ENCODE data around the gene MAP2K2.

The MAP2K2 gene

DNA sequence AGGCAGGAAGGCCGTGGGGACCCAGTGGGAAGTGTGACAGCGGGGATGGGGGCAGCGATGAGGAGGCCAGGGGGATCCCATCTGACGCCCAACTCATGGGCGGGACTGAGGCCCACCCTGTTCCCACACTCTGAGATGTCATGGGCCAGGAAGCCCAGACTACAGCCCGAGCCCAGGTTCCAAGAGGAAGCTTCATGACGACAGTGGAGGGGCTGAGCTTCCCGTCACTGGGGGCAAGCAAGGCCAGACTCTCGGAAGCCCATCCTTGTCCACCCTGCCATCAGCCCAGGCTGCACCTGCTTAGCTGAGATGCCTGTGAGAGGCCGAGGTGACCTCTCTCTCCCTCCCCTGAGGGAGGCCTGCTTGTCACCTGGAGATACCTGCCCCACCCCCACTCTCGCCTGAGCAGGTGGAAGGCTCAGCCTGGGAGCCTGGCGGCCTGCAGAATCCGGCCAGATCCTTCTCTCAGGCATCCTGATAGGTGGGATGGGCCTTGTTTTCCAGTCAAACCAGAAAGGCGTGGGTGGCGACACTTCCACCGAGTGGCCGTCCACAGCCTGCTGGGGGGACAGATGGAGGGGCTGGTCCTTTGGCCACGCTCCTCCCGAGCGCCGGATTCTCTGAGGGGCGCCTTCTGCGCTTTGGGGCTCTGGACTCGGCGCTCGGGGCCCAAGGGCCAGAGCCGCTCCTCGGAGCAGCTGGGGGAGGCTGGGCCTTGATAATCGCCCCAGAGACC is 62.1 kb downstream of the MAP2K2 start:
- no peak for DNase-seq (ENCODE audit: low read depth in 4 of 4, low spot score in 1 of 4)

DNA sequence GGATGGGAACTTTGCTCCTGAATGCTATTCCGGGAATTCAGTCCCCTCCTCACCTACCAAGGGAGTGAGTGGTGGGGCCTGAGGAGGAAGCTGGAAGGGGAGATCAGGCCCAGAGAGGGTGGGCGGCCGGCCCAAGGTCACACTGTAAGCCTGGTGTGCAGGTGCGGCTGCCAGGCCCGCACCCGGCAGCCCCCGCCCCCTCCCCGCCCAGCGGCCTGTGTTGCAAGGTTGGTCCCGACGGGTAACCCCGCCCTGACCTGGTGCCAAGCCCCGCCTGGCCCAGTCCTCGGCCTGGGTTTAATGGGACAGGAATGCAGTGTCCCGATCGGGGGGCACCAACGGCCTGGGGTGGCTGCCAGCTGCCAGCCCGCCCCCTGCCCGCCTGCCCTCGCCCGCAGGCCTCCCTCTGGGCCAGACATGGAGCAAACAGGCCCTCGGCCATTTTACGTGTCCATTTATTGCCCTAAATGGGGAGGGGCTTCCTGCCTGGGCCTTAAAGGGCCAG is 62.7 kb downstream of the MAP2K2 start:
- no peak for DNase-seq (ENCODE audit: low read depth in 4 of 4, low spot score in 1 of 4)

DNA sequence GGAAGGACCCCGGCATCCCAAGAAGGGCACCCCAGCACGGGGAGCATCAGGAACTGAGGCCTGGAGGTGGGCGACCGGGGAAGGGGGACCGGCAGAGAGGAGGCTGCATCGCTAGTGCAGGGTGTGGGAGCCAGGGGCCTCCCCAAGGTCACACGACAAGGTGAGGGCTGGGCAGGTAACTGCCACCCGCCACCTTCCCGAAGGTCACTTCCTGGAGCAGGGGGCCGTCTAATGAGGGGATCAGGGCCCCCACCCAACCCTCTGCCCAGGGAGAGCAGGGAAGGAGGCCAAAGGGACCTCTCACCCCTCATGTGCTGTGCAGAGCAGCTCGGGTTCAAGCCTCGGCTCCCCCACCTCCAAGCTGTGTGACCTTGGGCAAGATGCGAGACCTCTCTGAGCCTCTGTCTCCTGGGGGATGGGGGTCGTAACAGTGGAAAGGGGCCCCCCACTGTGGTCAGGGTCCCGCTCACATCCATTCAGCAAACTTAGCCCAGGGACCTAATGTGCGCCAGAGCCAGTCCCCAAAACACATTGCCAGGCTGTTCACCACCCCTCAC is 63.2 kb downstream of the MAP2K2 start:
- DNase-seq (ENCODE audit: low read depth in 4 of 4, low spot score in 1 of 4): no peak

DNA sequence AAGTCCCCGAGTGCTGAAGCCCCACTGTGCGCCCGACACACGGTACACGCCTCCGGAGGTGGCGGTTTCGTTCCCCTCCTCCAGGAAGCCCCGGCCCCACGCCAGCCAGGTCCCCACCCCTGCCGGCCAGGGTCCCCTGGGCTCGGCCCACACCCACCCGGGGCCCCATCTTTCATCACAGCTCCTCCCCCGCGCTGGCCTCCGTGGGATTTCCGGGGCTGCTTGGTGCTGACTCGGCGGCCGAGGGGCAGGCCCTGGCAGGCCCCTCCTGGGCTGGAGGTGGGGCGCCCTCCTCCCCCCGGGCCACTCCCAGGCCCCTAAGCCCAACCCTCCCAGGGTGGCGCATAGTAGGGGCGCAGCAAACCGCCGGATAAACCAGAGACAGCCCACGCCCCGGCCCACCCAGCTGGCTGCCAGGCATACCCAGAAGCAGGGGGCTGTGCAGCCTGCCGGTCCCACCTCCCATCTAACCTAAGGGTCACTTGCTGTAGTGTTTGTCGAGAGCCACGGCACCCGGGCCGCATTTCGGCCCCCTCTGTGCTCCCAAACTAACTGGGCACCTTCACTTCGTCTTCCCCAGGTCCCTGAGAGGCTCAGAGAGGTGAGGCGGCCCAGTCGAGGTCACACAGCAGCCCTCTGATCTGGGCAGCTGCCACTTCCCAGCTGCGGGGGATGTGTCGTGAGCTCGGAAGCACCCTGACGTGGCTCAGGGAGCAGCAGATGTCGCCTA is 63.9 kb downstream of the MAP2K2 start:
- no peak for DNase-seq (ENCODE audit: low read depth in 4 of 4, low spot score in 1 of 4)

DNA sequence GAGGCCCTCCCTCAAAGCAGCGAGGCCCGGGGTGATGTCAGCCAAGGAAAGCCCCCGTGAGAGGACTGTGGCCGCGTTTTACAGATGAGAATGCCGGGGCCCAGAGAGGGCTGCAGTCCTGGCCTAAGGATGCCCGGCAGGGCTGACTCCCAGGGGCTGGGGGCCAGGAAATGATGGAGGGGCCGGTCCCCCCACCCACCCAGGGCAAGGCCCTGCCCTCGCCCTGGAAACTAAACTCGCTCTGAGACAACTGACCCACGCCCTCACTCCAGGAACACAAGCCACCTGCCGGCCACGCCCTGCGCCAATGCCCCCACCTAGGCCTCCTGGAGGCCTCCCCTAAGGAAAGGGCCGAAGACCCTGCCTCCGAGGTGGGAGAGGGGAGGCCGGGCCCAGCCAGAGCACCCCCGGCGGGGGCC is 64.5 kb downstream of the MAP2K2 start:
- DNase-seq (ENCODE audit: low read depth in 4 of 4, low spot score in 1 of 4): no peak

DNA sequence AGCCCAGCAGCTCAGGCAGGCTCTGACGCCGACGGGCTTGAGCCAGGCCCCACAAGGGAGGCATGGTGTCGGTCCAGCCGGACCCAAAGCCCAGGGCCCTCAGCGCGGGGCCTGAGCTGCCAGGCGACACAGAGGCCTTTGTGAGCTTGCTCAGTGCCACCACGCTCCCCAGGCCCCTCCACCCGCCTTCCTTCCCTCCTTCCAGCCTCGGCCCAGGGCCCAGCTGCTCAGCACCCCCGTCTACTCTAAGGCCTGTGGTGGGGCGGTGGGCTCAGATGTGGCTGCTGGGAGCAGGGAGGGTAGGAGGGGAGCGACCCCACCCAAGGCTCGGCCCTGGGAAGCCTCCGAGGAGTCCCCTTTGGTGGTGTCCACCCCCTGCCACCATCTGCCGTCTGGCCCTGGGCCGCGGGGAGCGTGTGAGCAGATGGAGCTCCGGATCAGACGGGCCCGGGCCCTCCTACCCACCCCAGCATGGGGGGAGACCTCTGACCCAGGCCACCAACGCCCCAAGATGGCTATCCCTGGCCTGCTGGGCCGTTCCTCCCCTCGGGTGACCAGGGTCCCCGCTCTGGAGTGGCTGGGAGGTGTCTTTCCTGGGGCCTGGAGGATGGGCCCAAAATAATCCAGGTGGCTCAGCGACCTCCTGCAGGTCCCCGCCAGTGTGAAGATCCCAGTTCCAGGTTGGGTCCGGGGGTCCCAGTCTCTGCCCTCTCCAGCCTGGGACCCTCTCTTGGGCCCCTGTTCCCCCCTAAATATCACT is 65.0 kb downstream of the MAP2K2 start:
- no peak for DNase-seq (ENCODE audit: low read depth in 4 of 4, low spot score in 1 of 4)

DNA sequence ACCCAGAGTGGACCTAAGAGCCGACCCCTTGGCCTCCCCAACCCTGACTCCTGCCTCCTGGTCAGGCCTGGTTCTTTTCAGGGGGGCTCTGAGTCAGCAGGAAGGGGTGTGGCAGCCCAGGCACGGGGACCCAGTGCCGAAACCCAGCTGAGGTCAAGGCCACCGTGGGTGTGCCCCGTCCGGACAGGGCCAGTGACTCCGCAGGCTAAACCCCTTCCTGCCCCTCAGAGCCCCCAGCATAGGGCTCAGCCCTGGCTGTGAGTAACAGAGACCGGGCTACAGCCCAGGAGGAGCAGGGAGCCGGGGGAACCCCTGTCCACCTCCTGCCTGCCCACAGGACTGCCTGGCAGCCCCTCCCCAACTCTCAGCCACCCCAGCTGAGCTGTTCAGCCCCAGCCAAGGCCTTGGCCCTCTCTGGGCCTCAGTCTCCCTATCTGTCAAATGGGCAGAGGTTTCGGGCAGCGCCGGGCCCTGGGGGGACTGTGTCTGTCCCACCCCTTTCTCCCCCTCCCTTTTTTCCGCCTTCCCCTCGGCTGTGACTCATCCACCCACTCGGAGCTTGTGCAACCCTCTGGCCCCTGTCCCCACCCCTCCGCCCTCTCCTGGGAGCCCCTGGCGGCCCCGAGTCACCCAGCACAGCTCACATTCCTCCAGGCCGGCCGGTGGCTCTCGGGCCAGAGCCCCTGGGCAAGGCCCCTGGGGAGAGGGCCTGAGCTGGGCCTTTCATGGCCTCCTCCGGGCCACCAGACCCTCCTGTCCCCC is 65.8 kb downstream of the MAP2K2 start:
- peak in 2 of 4 experiments; percentile 43 to 57 for DNase-seq (ENCODE audit: low read depth in 4 of 4, low spot score in 1 of 4)

DNA sequence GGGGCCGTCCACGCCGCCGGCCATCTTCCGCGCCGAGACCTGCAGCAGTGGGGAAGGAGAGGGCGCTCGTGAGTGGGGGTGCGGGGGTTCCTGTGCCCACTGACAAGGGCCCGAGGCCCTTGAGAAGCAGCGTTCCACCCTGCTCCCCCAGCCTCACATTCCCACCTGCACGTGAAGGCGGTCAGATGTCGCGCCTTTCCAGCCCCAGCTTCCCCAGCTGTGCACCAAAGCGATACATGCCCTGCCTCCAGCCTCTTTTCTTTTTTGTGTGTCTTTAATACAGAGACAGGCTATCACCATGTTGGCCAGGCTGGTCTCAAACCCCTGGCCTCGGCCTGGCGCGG is 68.7 kb downstream of the MAP2K2 start:
- DNase-seq (ENCODE audit: low read depth in 4 of 4, low spot score in 1 of 4): no peak

DNA sequence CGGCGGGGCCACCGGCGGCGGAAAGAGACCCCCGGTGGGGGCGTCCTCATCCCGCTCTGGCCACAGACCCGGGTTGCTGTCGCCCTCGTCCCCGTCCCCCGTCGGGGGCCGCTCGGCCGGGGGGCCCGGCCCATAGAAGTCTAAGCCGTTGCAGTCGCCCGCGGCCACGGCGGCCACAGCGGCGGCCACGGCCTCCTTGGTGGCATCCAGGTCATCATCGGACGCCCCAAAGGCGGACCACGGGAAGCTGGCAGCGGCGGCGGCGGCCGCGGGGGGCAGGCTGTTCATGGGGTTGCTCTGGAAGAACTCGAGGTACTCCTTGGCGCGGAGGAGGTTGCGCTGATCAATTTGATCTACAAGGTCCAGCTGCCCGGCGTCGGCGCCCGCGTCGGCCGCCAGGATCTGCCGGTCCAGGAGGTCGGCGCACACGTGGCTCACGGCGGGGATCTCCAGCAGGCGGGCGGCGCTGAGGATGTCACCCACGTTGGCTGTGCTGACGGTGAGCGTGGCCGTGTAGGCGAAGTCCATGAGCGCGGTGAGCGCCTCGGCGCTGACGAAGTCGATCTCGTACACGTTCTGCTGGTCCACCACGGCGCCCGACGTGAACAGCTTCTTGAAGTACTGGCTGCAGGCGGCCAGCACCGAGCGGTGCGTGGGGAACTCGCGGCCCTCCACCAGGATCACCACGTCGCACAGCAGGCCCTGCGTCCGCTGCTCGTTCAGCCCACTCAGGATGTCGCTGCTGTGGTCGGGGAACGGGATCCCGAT is 69.3 kb downstream of the MAP2K2 start:
- no peak for DNase-seq (ENCODE audit: low read depth in 4 of 4, low spot score in 1 of 4)

DNA sequence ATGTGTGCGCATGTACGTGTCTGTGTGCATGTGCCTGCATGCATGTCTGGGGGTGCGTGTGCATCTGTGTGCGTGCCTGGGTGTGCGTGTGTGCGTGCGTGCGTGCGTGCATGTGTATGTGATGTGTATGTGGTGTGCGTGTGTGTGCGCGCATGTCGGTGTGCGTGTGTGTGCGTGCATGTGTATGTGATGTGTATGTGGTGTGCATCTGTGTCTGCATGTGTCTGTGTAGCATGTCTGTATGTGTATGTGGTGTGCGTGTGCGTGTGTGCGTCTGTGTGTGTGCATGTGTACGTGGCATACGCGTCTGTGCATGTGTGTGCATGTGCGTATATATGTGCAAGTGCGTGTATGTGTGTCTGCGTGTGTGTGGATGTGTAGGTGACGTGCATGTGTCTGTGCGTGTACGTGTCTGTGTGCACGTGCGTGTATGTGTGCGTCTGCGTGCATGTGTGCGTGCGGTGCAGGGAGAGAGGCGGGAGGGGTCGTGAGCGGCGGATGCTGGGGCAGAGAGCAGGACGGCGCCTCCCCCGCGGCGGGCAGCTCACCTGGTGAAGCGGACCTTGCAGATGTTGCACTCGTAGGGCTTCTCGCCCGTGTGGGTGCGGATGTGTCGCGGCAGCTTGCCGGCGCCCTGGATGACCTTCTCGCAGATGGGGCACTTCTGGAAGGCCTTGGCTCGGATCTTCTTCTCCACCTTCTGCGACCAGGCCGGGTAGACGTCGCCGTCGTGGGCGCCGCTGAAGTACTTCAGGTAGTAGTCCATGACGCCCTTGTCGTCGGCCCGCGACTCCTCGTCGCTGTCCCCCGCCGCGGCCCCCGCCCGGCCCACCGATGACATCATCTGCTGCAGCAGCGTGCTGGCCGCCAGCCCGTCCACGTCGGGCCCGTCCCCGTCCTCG is 70.2 kb downstream of the MAP2K2 start:
- DNase-seq (ENCODE audit: low read depth in 4 of 4, low spot score in 1 of 4): no peak

DNA sequence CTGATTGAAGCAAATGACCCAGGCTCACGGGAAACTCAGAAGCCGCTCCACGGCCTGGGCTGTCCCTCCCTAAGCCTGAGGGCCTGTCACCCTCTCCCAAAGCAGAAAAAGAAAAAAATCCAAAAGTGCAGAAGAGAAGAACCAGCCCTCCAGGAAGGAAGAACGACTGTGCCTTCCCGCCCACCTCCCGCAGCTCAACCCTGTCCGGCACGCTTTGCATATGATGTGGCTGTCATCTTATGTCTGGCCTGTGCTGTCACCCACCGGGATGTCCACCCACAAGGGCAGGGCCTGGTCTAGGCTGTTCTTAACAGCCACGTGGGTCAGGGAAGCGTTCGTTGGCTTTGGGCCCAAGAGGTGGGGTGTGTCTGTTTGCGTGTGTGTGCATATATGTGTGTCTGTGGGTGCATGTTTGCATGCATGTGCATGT is 70.9 kb downstream of the MAP2K2 start:
- no peak for DNase-seq (ENCODE audit: low read depth in 4 of 4, low spot score in 1 of 4)

DNA sequence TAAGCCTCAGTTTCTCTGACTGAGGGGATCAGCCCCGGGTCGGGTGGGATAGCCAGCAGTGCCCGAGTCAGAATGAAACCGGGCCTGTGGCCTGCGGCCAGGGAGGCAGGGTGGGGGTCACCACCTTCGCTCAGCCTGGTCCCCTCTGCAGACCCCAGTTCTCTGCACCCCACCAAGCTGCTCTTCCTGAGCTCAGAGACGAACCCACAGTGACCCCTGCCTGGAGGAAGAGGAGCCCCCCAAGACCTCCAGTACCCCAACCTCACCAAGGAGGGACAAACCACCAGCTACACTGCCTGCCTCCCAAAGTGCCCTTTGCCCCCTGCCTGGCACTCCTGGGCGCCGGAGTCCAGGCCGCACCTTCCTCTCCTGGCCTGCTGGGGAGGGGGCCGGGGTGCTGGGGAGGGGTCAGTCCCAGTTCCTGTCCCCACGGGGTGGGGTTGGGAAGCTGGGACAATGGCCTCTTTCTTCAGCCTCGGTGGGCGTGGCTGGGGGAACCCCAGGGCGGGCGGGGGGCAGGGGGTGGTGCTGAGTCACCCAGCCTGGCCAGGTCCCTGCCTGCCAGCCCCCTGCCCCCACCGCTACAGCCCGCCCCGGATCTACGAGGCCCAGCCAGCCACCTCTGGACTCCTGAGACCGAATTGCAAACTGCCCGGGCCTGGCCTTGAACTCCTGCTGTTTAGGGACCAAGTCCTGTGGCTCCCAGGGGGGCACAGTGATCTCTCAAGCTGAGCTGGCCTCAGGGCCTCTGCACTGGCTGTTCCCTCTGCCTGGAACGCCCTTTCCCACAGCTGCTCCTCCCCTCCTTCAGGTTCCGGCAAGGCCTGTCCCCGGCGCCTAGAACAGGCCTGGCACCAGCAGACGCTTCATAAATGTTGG is 71.6 kb downstream of the MAP2K2 start:
- DNase-seq (ENCODE audit: low read depth in 4 of 4, low spot score in 1 of 4): no peak

DNA sequence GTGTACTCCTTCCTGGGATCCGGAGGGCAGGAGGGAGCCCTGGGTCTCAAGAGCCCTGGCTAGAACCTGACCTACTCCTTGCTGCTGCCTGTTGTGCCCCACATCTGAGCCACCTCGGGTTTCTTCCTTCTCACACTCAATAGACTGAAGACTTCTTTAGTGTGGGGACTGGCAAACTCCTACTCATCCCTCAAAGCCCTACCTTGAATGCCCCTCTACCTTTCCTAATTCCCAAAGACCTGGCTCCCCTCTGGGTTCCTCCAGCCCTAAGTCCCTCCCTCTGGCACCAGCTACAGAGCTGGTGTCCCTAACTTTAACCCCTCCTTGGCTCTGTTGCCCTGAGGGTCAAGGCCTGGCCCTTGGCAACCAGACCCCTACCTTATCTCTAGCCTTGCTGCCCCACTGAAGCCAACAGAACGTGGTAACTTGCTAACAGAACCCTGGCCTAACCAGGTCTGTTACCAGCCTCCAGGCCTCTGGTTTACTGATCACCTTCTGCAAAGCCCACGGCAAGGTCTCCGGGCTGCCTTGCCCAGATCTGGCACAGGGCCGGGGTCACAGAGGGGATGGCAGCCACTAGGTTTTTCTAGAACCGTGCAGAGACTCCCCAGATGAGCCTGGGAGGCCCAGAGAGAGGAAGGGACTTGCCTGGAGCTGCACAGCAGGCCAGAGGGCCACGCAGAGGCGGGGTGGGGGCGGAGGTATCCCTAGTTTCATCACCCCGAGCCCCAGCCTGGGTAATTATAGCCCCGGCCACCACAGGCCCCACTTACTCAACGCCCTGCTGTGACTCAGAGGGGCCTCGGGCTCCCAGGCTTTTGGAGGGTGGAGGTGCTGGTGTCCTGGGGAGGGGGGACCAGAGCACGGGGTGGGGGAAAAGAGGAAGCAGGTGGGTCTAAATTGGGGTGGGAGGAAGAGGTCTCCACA is 72.5 kb downstream of the MAP2K2 start:
- DNase-seq (ENCODE audit: low read depth in 4 of 4, low spot score in 1 of 4): no peak

DNA sequence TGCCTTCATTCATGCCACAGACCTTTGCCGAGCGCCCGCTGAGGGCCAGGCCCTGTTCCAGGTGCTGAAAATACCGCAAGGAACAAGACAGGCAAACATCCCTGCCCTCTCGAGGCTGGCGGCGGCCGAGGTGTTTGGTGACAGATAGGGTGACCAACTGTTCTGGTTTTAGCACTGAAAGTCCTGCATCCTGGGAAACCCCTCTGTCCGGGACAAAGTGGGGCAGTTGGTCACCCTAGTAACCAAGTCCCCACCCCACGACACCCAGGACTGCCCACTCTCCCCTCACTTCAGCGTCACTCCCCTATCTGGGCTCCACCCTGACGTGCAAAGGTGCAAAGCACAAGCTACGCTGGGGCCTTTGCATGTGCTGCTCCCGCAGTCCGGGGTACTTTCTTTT is 74.5 kb downstream of the MAP2K2 start:
- DNase-seq (ENCODE audit: low read depth in 4 of 4, low spot score in 1 of 4): no peak

DNA sequence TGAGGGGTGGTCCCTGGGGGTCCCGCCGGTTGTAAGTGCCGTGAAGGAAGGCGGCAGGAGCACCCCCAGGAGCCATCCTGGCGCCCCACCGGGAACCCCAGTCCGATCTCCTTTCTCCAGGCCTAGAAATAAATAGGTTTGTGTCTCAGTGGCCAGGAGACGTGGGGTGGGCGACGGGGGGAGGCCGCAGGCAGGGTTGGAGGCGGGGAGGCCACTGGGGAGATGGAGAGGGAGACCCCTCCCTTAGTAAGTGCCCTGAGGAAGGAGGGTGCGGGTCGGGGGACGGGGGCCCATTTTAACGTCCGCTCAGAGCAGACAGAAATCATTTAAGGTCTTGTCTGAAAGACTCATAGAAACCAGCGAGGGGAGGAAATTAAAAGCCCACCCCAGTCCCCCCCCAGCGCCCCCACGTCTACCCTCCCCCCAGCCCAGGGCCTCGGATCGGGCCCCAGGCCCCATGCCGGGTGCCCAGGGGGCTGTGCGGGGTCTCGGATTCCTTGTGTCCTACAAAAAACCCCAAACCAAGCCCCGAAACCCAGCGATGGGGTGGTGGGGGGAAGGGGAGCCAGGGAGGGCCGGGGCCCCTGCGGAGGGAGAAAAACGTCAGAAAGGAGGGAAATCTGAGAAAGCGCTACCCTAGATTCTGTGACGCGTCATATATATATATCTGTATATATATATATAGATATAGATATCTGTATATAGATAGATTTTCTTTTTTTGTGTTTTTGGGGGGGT is 76.8 kb downstream of the MAP2K2 start:
- DNase-seq (ENCODE audit: low read depth in 4 of 4, low spot score in 1 of 4): no peak

DNA sequence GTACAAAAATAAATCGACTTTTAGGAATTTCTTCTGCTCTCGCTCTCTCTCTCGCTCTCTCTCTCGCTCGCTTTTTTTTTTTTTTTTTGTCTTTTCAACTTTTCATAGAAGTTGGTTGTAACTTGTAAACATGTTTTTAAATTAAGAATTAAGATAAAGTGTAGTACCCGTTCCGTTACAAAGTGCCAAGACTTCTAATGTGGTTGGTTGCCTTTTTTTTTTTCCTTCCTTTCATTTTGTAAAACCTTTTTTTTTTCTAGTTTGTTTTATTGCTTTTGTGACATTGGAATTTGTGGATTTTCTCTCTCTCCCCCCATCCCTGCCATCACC is 77.6 kb downstream of the MAP2K2 start:
- no peak for DNase-seq (ENCODE audit: low read depth in 4 of 4, low spot score in 1 of 4)

All from stimulated activated CD4-positive, alpha-beta T cell treated with anti-CD3 and anti-CD28 coated beads, Interleukin-1b, Interleukin-23, amount 100 ng/mL, for 24 hours (primary cell).